ENCODE data around the gene EIF2B1.
A peak's percentile ranks its signal among the peaks of the same experiment; 100 is the strongest.
"Not testable (repeated sequence)": the region's sequence is repeated elsewhere in the genome, so short reads cannot be mapped to it uniquely, and the experiment has no call there.

EIF2B1 gene

DNA sequence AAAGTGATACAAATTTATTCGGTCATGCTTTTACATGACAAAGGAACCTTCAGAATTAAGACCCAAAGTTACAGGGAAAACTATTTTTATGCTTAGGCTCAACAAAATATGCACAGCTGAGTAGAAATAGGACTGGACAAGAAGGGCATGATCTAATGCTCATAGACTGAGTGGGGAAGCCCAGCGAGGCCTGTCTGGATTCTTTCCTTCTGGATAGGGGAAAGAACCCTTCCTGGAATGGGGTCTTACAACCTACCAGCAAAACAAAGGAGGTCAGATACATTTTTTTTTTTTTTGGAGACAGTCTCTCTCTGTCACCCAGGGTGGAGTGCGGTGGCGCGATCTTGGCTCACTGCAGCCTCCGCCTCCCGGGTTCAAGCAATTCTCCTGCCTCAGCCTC, 33.8 kb downstream of the EIF2B1 start:
- Mint-ChIP-seq H3K36me3 (peaks cover 17% of the 10 kb centered on the region), H3K27ac (no peak overlapping the region)
- ATAC-seq = no peak

DNA sequence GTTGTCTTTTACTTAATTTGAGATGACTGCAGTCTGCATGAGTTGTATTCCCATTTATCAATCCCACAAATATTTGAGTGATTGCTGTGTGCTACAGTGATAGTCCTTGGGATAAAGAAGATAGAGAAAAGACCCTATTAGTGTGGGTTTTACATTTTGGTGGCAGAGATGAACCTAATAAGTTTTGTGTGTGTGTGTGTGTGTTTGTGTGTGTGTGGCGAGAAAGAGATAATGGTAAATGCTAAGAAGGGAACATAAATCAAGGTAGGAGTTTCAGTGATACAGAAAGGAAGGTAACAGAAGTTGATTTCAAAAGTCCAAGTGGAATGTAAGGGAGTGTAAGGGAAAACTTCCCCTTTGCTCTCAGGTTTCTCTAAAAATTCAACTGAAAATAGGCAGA, 34.2 kb downstream of the EIF2B1 start:
- no peaks in the 10 kb centered on the region for H3K9me3 Mint-ChIP-seq
- H3K36me3 Mint-ChIP-seq = peaks cover 17% of the 10 kb centered on the region
- H3K27me3 Mint-ChIP-seq = no peaks in the 10 kb centered on the region
- peaks cover 19% of the 10 kb centered on the region for H3K4me1 Mint-ChIP-seq
- no peak overlapping the region for H3K4me3 Mint-ChIP-seq
- H3K27ac Mint-ChIP-seq = no peak overlapping the region
- ATAC-seq = no peak

More for the DNA sequence above, 33.8 kb downstream of the EIF2B1 start:
- no peak overlapping the region for H3K4me3 Mint-ChIP-seq
- H3K27me3 Mint-ChIP-seq = no peaks in the 10 kb centered on the region
- peaks cover 19% of the 10 kb centered on the region for H3K4me1 Mint-ChIP-seq
- H3K9me3 Mint-ChIP-seq = no peaks in the 10 kb centered on the region

DNA sequence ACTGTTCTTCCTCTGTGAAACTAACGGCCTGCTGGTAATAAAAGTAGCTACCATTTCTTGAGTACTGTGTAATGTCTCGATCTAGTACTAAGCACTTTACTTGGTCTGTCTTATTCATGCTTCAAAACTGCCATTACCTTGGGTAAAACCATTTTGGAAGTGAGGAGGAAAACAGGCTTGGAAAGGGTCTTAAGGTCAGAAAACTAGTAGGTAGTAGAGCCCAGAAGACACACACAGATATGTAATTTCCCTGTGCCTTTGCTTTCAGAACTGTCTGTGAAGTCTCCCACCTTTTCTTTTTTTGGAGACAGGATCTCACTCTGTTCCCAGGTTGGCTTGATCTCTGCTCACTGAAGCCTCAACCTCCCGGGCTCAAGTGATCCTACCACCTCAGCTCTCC, 35.0 kb downstream of the EIF2B1 start:
- H3K4me3 Mint-ChIP-seq = no peak overlapping the region
- peaks cover 19% of the 10 kb centered on the region for H3K4me1 Mint-ChIP-seq
- H3K9me3 Mint-ChIP-seq = no peaks in the 10 kb centered on the region
- no peak overlapping the region for H3K27ac Mint-ChIP-seq
- ATAC-seq = no peak
- no peaks in the 10 kb centered on the region for H3K27me3 Mint-ChIP-seq
- peaks cover 17% of the 10 kb centered on the region for H3K36me3 Mint-ChIP-seq

GRCh38 chr12:123597100-123597499, 36.4 kb downstream of the EIF2B1 start:
- no peaks in the 10 kb centered on the region for H3K27me3 Mint-ChIP-seq
- peaks cover 20% of the 10 kb centered on the region for H3K36me3 Mint-ChIP-seq
- H3K4me3 Mint-ChIP-seq = no peak overlapping the region
- no peaks in the 10 kb centered on the region for H3K9me3 Mint-ChIP-seq
- peaks cover 12% of the 10 kb centered on the region for H3K4me1 Mint-ChIP-seq
- no peak for ATAC-seq
- no peak overlapping the region for H3K27ac Mint-ChIP-seq

DNA sequence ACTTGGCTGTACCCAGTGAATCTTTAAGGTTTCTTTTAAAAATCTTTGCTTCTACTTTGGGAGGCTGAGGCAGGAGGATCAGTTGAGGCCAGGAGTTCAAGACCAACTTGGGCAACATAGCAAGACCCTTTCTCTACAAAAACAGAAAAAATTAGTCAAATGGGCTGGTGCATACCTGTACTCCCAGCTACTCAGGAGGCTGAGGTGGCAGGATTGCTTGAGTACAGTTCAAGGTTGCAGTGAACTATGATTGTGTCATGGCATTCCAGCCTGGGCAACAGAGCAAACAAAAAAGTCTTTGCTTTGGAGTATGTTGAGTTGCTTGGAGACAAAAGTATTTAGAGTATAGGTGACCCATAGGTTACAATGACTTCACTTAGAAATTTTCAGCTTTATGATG, 37.8 kb downstream of the EIF2B1 start:
- H3K4me1 Mint-ChIP-seq = peaks cover 21% of the 10 kb centered on the region
- no peak overlapping the region for H3K27ac Mint-ChIP-seq
- no peak for ATAC-seq
- no peaks in the 10 kb centered on the region for H3K9me3 Mint-ChIP-seq
- no peaks in the 10 kb centered on the region for H3K27me3 Mint-ChIP-seq
- no peak overlapping the region for H3K4me3 Mint-ChIP-seq
- H3K36me3 Mint-ChIP-seq = peaks cover 33% of the 10 kb centered on the region

DNA sequence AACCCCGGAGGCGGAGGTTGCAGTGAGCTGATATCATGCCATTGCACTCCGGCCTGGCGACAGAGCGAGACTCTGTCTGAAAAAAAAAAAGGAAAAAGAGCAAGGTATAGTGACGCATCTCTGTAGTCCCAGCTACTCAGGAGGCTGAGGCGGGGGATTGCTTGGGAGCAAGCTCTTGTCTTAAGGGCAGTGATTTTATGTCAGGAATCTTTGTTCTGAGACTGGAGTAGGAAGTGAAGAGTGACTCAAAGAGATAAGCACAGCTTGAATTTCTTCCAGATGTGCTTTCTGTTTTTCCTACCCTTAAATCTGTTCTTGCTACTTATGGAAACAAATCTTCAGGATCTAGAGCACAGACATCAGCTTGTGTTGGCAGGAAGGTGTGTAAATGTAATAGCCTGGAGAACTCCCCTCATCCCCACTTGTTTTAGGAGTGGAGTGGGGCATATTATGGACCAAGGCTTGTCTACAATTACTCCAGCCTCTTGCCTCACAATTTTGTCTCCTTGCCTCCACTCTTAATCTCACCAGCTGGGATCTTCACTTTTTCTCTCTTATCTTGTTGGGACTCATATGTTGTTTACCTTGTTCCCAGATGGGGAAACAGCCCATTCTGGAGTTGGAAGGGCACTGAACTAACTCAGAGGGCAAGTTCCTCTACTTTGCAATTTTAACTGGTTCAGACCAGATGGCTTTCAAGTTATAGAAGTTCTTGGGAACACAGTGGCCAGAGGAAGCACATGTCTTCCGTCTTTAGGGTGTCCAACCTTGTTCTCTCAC, 41.6 kb downstream of the EIF2B1 start:
- Mint-ChIP-seq H3K36me3 (peaks cover 38% of the 10 kb centered on the region), H3K27me3 (no peaks in the 10 kb centered on the region), H3K9me3 (no peaks in the 10 kb centered on the region), H3K4me3 (no peak overlapping the region), H3K4me1 (peaks cover 23% of the 10 kb centered on the region), H3K27ac (peak overlapping the region; percentile 23)
- no peak for ATAC-seq

DNA sequence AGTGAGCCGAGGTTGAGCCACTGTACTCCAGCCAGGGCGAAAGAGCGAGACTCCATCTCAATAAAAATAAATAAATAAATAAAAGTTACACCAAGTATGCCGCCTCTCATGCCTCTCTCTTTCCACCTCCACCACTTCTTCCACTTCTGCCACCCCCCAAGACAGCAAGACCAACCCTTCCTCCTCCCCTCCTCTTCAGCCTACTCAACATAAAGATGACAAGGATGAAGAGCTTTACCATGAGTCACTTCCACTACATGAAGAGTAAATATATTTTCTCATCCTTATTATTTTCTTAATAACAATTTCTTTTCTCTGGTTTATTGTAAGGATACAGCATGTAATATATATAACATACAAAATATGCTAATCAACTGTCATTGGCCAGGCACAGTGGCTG, 52.7 kb downstream of the EIF2B1 start:
- no peak for ATAC-seq
- Mint-ChIP-seq H3K4me1 (peaks cover 21% of the 10 kb centered on the region), H3K36me3 (no peaks in the 10 kb centered on the region), H3K4me3 (no peak overlapping the region), H3K9me3 (no peaks in the 10 kb centered on the region), H3K27me3 (no peaks in the 10 kb centered on the region), H3K27ac (no peak overlapping the region)

DNA sequence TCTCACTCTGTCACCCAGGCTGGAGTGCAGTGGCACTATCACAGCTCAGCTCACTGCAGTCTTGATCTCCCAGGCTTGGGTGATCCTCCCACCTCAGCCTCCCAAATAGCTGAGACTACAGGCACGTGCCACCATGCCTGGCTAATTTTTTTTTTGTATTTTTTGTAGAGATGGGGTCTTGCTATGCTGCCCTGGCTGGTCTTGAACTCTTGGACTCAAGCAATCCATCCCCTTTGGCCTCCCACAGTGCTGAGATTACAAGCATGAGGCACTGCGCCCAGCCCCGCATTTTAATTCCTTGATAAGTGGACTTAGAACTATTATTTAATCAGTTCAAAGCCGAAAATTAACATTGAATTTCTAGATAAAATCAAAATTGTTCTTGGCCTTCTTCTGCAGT, 54.7 kb downstream of the EIF2B1 start:
- H3K27ac Mint-ChIP-seq, H3K9me3 Mint-ChIP-seq, H3K27me3 Mint-ChIP-seq, ATAC-seq, H3K4me3 Mint-ChIP-seq, H3K36me3 Mint-ChIP-seq: not testable (repeated sequence)
- peaks cover 12% of the 10 kb centered on the region for H3K4me1 Mint-ChIP-seq

GRCh38 chr12:123578243-123578642, 55.2 kb downstream of the EIF2B1 start:
- Mint-ChIP-seq H3K27ac (no peak overlapping the region), H3K9me3 (no peaks in the 10 kb centered on the region), H3K36me3 (no peaks in the 10 kb centered on the region), H3K4me1 (peaks cover 12% of the 10 kb centered on the region), H3K27me3 (no peaks in the 10 kb centered on the region), H3K4me3 (no peak overlapping the region)
- no peak for ATAC-seq

DNA sequence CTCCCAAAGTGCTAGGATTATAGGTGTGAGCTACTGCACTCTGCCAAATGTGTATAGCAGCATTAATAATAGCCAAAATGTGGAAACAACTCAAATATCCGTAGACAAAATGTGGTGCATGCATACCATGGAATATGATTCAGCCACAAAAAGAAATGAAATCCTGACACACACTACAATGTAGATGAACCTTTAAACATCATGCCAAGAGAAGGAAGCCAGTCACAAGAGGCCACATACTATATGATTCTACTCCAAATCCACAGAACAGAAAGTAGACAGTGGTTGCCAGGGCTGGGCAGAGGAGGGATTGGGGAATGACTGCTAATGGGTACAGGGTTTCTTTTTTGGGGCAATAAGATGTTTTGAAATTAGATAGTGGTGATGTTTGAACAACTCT, 56.9 kb downstream of the EIF2B1 start:
- Mint-ChIP-seq H3K36me3 (no peaks in the 10 kb centered on the region), H3K4me1 (no peaks in the 10 kb centered on the region), H3K27ac (no peak overlapping the region), H3K4me3 (no peak overlapping the region), H3K9me3 (no peaks in the 10 kb centered on the region), H3K27me3 (no peaks in the 10 kb centered on the region)
- no peak for ATAC-seq

GRCh38 chr12:123573870-123574269, 59.6 kb downstream of the EIF2B1 start:
- no peaks in the 10 kb centered on the region for H3K36me3 Mint-ChIP-seq
- H3K27ac Mint-ChIP-seq = no peak overlapping the region
- H3K9me3 Mint-ChIP-seq = no peaks in the 10 kb centered on the region
- ATAC-seq = no peak
- peaks cover 8% of the 10 kb centered on the region for H3K27me3 Mint-ChIP-seq
- H3K4me3 Mint-ChIP-seq = no peak overlapping the region
- no peaks in the 10 kb centered on the region for H3K4me1 Mint-ChIP-seq

- H3K27me3 Mint-ChIP-seq = peaks cover 11% of the 10 kb centered on the region
- no peaks in the 10 kb centered on the region for H3K36me3 Mint-ChIP-seq
- no peak overlapping the region for H3K4me3 Mint-ChIP-seq
- no peak overlapping the region for H3K27ac Mint-ChIP-seq
- no peak for ATAC-seq
- H3K4me1 Mint-ChIP-seq = no peaks in the 10 kb centered on the region
- H3K9me3 Mint-ChIP-seq = no peaks in the 10 kb centered on the region
Observed at GRCh38 chr12:123572391-123572790, 61.1 kb downstream of the EIF2B1 start.

DNA sequence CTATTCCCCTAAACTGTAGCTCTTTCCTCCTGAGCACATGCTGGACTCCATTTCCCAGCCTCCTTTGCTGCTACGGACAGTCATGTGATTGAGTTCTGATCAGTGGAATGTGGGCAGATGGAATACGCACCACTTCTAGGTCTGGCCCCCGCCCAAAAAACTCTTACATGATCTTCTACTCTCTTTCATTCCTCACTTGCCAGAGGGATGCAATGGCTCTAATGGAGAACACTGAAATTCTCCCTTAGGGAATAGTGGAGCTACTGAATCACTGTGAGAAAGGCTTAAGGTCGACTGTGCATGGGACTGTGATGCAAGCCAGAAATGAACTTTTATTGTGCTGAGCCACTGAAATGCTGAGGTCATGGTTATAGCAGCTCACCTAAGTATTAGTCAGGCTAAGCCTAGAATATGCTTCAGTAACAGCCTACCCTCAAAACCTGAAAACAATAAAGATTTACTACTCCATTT, 62.1 kb downstream of the EIF2B1 start:
- no peak for ATAC-seq
- no peaks in the 10 kb centered on the region for H3K36me3 Mint-ChIP-seq

More for the DNA sequence above, 62.1 kb downstream of the EIF2B1 start:
- Mint-ChIP-seq H3K27ac (no peak overlapping the region), H3K4me3 (no peak overlapping the region), H3K4me1 (no peaks in the 10 kb centered on the region), H3K9me3 (no peaks in the 10 kb centered on the region), H3K27me3 (peaks cover 11% of the 10 kb centered on the region)
